Endothelial cell of umbilical vein (primary cell): ENCODE measurements around the gene TUBGCP4.

Experiments
- EZH2 ChIP-seq: IDR thresholded peaks from 2 replicates; pipeline ENCODE4 v1.6.1; 2012; ENCODE audit warnings: borderline replicate concordance, low read depth, mild to moderate bottlenecking, moderate library complexity, low read length, inconsistent platforms; ENCODE audit not compliant: severe bottlenecking
- POLR2A ChIP-seq: IDR thresholded peaks from 2 replicates; pipeline ENCODE4 v1.6.1; 2012; ENCODE audit warnings: low read depth, mild to moderate bottlenecking, control low read depth, low read length
- POLR2AphosphoS5 ChIP-seq: IDR thresholded peaks from 2 replicates; pipeline ENCODE4 v1.6.1; 2012; ENCODE audit warnings: low read depth, mild to moderate bottlenecking, control low read depth, low read length, moderate library complexity; ENCODE audit not compliant: insufficient read depth
- TF ChIP-seq, protein P1 (sequence below), 2 donors: IDR thresholded peaks; 1 replicate in 1 of 2; 2 replicates in 1 of 2; pipeline ENCODE4 v1.5.1; 2011; ENCODE audit warnings: low read length in 2 of 2, mild to moderate bottlenecking in 2 of 2, moderate library complexity in 2 of 2, control low read depth in 1 of 2, inconsistent platforms in 1 of 2, low read depth in 1 of 2; ENCODE audit not compliant: insufficient read depth in 1 of 2; ENCODE audit errors: extremely low read depth in 1 of 2

DNA sequence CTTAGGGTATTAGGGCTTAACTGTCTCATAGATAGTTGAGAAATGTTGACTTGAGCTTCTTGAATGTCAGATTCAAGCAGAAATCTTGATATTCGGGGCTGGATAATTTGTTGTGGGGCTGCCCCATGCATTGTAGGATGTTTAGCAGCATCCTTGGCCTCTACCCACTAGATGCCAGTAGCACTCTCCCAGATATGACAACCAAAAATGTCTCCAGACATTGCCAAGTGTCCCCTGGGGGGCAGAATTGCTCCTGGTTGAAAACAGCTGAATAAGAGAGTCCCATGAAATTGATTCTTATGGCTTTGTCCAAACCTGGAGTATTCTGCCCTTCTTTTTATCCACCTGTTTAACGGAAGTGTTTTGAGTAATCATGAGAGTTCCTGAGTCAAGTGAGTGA, 24.6 kb upstream of the TUBGCP4 start:
- TF ChIP-seq, protein P1, sequence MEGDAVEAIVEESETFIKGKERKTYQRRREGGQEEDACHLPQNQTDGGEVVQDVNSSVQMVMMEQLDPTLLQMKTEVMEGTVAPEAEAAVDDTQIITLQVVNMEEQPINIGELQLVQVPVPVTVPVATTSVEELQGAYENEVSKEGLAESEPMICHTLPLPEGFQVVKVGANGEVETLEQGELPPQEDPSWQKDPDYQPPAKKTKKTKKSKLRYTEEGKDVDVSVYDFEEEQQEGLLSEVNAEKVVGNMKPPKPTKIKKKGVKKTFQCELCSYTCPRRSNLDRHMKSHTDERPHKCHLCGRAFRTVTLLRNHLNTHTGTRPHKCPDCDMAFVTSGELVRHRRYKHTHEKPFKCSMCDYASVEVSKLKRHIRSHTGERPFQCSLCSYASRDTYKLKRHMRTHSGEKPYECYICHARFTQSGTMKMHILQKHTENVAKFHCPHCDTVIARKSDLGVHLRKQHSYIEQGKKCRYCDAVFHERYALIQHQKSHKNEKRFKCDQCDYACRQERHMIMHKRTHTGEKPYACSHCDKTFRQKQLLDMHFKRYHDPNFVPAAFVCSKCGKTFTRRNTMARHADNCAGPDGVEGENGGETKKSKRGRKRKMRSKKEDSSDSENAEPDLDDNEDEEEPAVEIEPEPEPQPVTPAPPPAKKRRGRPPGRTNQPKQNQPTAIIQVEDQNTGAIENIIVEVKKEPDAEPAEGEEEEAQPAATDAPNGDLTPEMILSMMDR (IDR thresholded peaks at IDR 0.05; ENCODE audit: extremely low read depth in 1 of 2, insufficient read depth in 1 of 2, low read depth in 1 of 2, low read length in 2 of 2) = no peak
- TF ChIP-seq POLR2AphosphoS5 (no peak), POLR2A (no peak), EZH2 (no peak)
